K562 (cell line): ENCODE data around the gene SLAMF6. TPM values are rescaled to one million over a fixed set of nuclear protein-coding genes. Genes with fewer than 3 reads are reported as not detected.
A peak's percentile ranks its signal among the peaks of the same experiment; 100 is the strongest.

ENCODE experiments used
- ATAC-seq: fragments of 200-7000 bp; cut with Tn5 transposase; 3 replicates; pipeline ENCODE4 v1.9.1; 2020; ENCODE audit warnings: moderate library complexity
- BruUV-seq: library from RNA; stranded (reverse); fragments of 400-500 nt; replicated peaks from 2 replicates; lab custom pipeline; 2021; lab: Mats Ljungman, UMichigan
- CTCF ChIA-PET: fragments of 300-600 bp; formaldehyde crosslinking; extraction: SDS; loops from one replicate; lab custom pipeline; 2021; ENCODE audit warnings: low intra/inter-chr PET ratio; lab: Yijun Ruan, JAX
- POLR2A ChIA-PET: fragments of 300-600, 350-650 bp; sonication (Branson Sonifier 250); formaldehyde crosslinking; extraction: SDS; loops from one replicate; lab custom pipeline; 2021; ENCODE audit warnings: antibody characterized with exemption, inconsistent platforms; lab: Yijun Ruan, JAX
- DNase-seq, 4 experiments: peaks; one replicate each; pipeline versions ENCODE4 v3.0.0 to v3.0.0-alpha.2; 2011 to 2018; ENCODE audit warnings: low spot score in 3 of 4, mixed read lengths in 3 of 4; ENCODE audit errors: extremely low read depth in 1 of 4
- FAIRE-seq: peaks from 2 replicates; lab custom pipeline; 2011; peaks lifted over from hg19 to GRCh38; lab: Jason Lieb, UNC
- H2AFZ ChIP-seq: 2 replicates; pipeline ENCODE4 v1.6.0; 2011; ENCODE audit warnings: low read depth, low read length, control low read depth, inconsistent platforms
- H3K27ac ChIP-seq: fragments of 200-600 bp; 3 replicates; pipeline ENCODE4 v1.8.0; 2011; ENCODE audit warnings: low read depth, mild to moderate bottlenecking, control low read depth, inconsistent platforms, low read length, moderate library complexity, mixed read lengths; ENCODE audit errors: extremely low read depth
- H3K27me3 ChIP-seq, 2 experiments: fragments of 300-600 bp in 1 of 2; 2 replicates in 1 of 2; 3 replicates in 1 of 2; pipeline versions ENCODE4 v1.6.0 to v1.8.0; 2011; ENCODE audit warnings: inconsistent platforms in 2 of 2, low read length in 2 of 2, mild to moderate bottlenecking in 1 of 2, mixed read lengths in 1 of 2, moderate library complexity in 1 of 2; ENCODE audit not compliant: control insufficient read depth in 2 of 2, insufficient read depth in 2 of 2
- H3K36me3 ChIP-seq: fragments of 300-600 bp; 3 replicates; pipeline ENCODE4 v1.8.0; 2011; ENCODE audit warnings: mild to moderate bottlenecking, low read length, inconsistent platforms; ENCODE audit not compliant: control insufficient read depth, insufficient read depth
- H3K4me1 ChIP-seq, 2 experiments: fragments of 200-600 bp in 1 of 2; replicated peaks in 1 of 2; 2 replicates in 1 of 2; 3 replicates in 1 of 2; pipeline versions ENCODE4 v1.5.1 to v1.8.0; 2011; ENCODE audit warnings: inconsistent platforms in 2 of 2, low read length in 2 of 2, mild to moderate bottlenecking in 1 of 2, mixed read lengths in 1 of 2, moderate library complexity in 1 of 2; ENCODE audit not compliant: control insufficient read depth in 2 of 2, insufficient read depth in 2 of 2
- H3K4me2 ChIP-seq: 2 replicates; pipeline ENCODE4 v1.6.1; 2011; ENCODE audit warnings: low read length, control low read depth, inconsistent platforms, mixed read lengths; ENCODE audit not compliant: insufficient read depth
- H3K4me3 ChIP-seq: fragments of 200-600 bp; sonication (generic), shearing (Covaris generic); 2 replicates; pipeline ENCODE4 v1.5.1; 2016; ENCODE audit warnings: control low read depth, inconsistent platforms
- H3K79me2 ChIP-seq: fragments of 200-600 bp; 3 replicates; pipeline ENCODE4 v1.8.0; 2011; ENCODE audit warnings: low read length, inconsistent platforms; ENCODE audit not compliant: control insufficient read depth, insufficient read depth
- H3K9ac ChIP-seq, 2 experiments: 2 replicates each; pipeline versions ENCODE4 v1.6.0 to v1.6.1; 2011; ENCODE audit warnings: low read depth in 2 of 2, low read length in 2 of 2, control low read depth in 1 of 2, inconsistent platforms in 1 of 2, mild to moderate bottlenecking in 1 of 2, mixed read lengths in 1 of 2; ENCODE audit not compliant: insufficient read depth in 1 of 2
- H3K9me1 ChIP-seq: one replicate; pipeline ENCODE4 v1.6.0; 2011; ENCODE audit warnings: inconsistent platforms, mild to moderate bottlenecking, low read length, moderate library complexity; ENCODE audit not compliant: control insufficient read depth, insufficient read depth
- H3K9me3 ChIP-seq: replicated peaks from 2 replicates; pipeline ENCODE4 v1.5.1; 2011; ENCODE audit warnings: low read depth, low read length, inconsistent platforms; ENCODE audit not compliant: control insufficient read depth, insufficient read depth
- H4K20me1 ChIP-seq: replicated peaks from 2 replicates; pipeline ENCODE4 v1.6.1; 2011; ENCODE audit warnings: low read length, inconsistent platforms, mixed read lengths; ENCODE audit not compliant: control insufficient read depth, insufficient read depth
- BACH1 ChIP-seq: fragments of 200-800 bp; sonication (Bioruptor generic); IDR thresholded peaks from 2 replicates; pipeline ENCODE4 v1.6.1; 2016; ENCODE audit warnings: missing genetic modification characterization, missing compliant biosample characterization
- BRCA1 ChIP-seq, 2 experiments: fragments of 450-650 bp in 1 of 2; sonication (generic) in 1 of 2; formaldehyde crosslinking in 1 of 2; IDR thresholded peaks; 2 replicates each; pipeline versions ENCODE4 v1.5.0 to v1.6.1; 2017 to 2020; ENCODE audit warnings: mild to moderate bottlenecking in 1 of 2, missing genetic modification reagents in 1 of 2
- CBX8 ChIP-seq: fragments of 200-600 bp; sonication (generic); IDR thresholded peaks from 2 replicates; pipeline ENCODE4 v1.6.1; 2012; ENCODE audit warnings: borderline replicate concordance, mixed run types, low read depth, mild to moderate bottlenecking, moderate library complexity, mixed read lengths, low read length, control low read depth, inconsistent platforms; ENCODE audit not compliant: poor library complexity, severe bottlenecking; ENCODE audit errors: extremely low read depth
- FOXP1 ChIP-seq: sonication (generic); formaldehyde crosslinking; IDR thresholded peaks from 2 replicates; pipeline ENCODE4 v1.8.0; 2022; ENCODE audit warnings: mild to moderate bottlenecking, missing genetic modification reagents
- HNRNPLL ChIP-seq: fragments of 200-400 bp; formaldehyde crosslinking; IDR thresholded peaks from 2 replicates; pipeline ENCODE4 v1.6.1; 2017; ENCODE audit warnings: low read length, low read depth, mild to moderate bottlenecking; ENCODE audit not compliant: poor library complexity, severe bottlenecking
- KLF6 ChIP-seq: fragments of 250-450 bp; sonication (Bioruptor Pico); IDR thresholded peaks from 2 replicates; pipeline ENCODE4 v1.4.0; 2020; ENCODE audit warnings: mild to moderate bottlenecking, moderate library complexity, borderline replicate concordance
- MBD2 ChIP-seq: sonication (generic); IDR thresholded peaks from 2 replicates; pipeline ENCODE4 v1.6.1; 2016; ENCODE audit warnings: low read depth, borderline replicate concordance
- NBN ChIP-seq: fragments of 450-650 bp; IDR thresholded peaks from 2 replicates; pipeline ENCODE4 v1.6.1; 2016; ENCODE audit warnings: low read depth, mild to moderate bottlenecking
- PHB ChIP-seq: fragments of 250-450 bp; sonication (Bioruptor Pico); IDR thresholded peaks from 2 replicates; pipeline ENCODE4 v1.5.0; 2021
- POLR2B ChIP-seq: fragments of 450-650 bp; IDR thresholded peaks from 2 replicates; pipeline ENCODE4 v1.6.1; 2018; ENCODE audit warnings: low read depth; ENCODE audit not compliant: partially characterized antibody
- RB1 ChIP-seq: fragments of 450-650 bp; IDR thresholded peaks from 2 replicates; pipeline ENCODE4 v1.6.1; 2017; ENCODE audit warnings: low read depth, mild to moderate bottlenecking
- SMARCB1 ChIP-seq: IDR thresholded peaks from 2 replicates; pipeline ENCODE4 v1.6.1; 2011; ENCODE audit warnings: improper control_type of control experiment, low read depth; ENCODE audit not compliant: insufficient read length
- ZNF212 ChIP-seq: fragments of 450-650 bp; formaldehyde crosslinking; IDR thresholded peaks from 2 replicates; pipeline ENCODE4 v1.4.0; 2020; ENCODE audit warnings: mild to moderate bottlenecking
- ZNF277 ChIP-seq: fragments of 250-450 bp; sonication (Bioruptor Pico); IDR thresholded peaks from 2 replicates; pipeline ENCODE4 v1.8.0; 2022; ENCODE audit warnings: inconsistent platforms, mild to moderate bottlenecking, moderate library complexity, borderline replicate concordance
- WGBS: fragments of 100-300 bp; shearing (Covaris generic); methylation state at CpG from one replicate; pipeline ENCODE4 v1.1.6; 2016; ENCODE audit warnings: low coverage, mixed read lengths; ENCODE audit not compliant: insufficient coverage; ENCODE audit errors: missing lambda C conversion rate; 5-methylcytosine and 5-hydroxymethylcytosine counted together
- in situ Hi-C: fragments of 300-500 bp; cut with MboI; formaldehyde crosslinking; loops from 4 replicates; pipeline ENCODE4 v1.15.0; 2018; ENCODE audit warnings: inconsistent platforms, mixed read lengths
- intact Hi-C: fragments of 100-400 bp; cut with micrococcal nuclease; formaldehyde crosslinking; loops from 2 replicates; pipeline ENCODE4 v1.14.2; 2022
- polyA plus RNA-seq, 8 experiments: library from polyadenylated mRNA; depleted of rRNA in 4 of 8; stranded (reverse) in 5 of 8; unstranded in 3 of 8; fragments of >200 nt; fragmentation: Nextera tagmentation in 2 of 8; fragmentation: Illumina TruSeq in 1 of 8; extraction: Ambion mirVana in 2 of 8; extraction: Trizol in 1 of 8; gene quantifications; 2 replicates each; pipeline versions ENCODE4 v1.2.1 to v1.2.3, GENCODE V29; 2011 to 2014; ENCODE audit warnings: inconsistent platforms in 1 of 8, missing spikeins in 1 of 8
- total RNA-seq, 7 experiments: library from RNA; depleted of rRNA in 6 of 7; stranded (reverse); fragments of >200 nt in 6 of 7; fragmentation: Illumina TruSeq in 2 of 7; extraction: Trizol in 2 of 7; gene quantifications; 2 replicates each; pipeline versions ENCODE4 v1.2.1 to v1.2.3, GENCODE V29; 2011 to 2021; ENCODE audit warnings: low replicate concordance in 1 of 7

The SLAMF6 gene
- total and polyA plus RNA-seq, 9 of the 15 experiments (the other 6 are each of a cell fraction or from before 2014, with no cell fraction given), result 0.56 to 4.8 (median 1.1) TPM

- ChIA-PET POLR2A (no interaction called here), CTCF (no interaction called here)
- FAIRE-seq, result no peak
- H3K9ac ChIP-seq, result no peak overlapping the region; a peak in 1 of 4 replicates
- no peaks in the 10 kb centered on the region for H3K36me3 ChIP-seq
- peak overlapping the region; percentile 37; the same call in 1 of the 3 replicates for H3K27ac ChIP-seq
- H3K27me3 ChIP-seq, result no peaks in the 10 kb centered on the region
- H3K4me3 ChIP-seq, result no peak overlapping the region
- BruUV-seq, result no TSS peak
- H4K20me1 ChIP-seq, result no peaks in the 10 kb centered on the region
- in situ Hi-C loops, result no loop called here
- peak; percentile 38 for ATAC-seq
- H3K9me3 ChIP-seq, result no peaks in the 10 kb centered on the region
- peaks cover 4 to 24% of the 10 kb centered on the region in 2 experiments; a peak in 4 of 5 replicates for H3K4me1 ChIP-seq
- no peaks in the 10 kb centered on the region for H3K9me1 ChIP-seq
- DNase-seq, result no peak
- H3K79me2 ChIP-seq, result no peaks in the 10 kb centered on the region
- H3K4me2 ChIP-seq, result peak overlapping the region; percentile 8; the same call in 1 of the 2 replicates
- H2AFZ ChIP-seq, result peak overlapping the region; percentile 69
- 16% methylated on average over 3 of the region's 3 CpGs for WGBS
- intact Hi-C loops, result no loop called here
- TF ChIP-seq PHB (no peak), ZNF212 (no peak), BRCA1 (IDR thresholded peaks at IDR 0.05) (no peak), BRCA1 (CRISPR knock-in tag; IDR thresholded peaks at IDR 0.05) (no peak), MBD2 (no peak), RB1 (no peak), FOXP1 (CRISPR knock-in tag) (no peak), CBX8 (no peak), BACH1 (tag) (no peak), POLR2B (no peak), HNRNPLL (no peak), NBN (no peak), SMARCB1 (no peak), ZNF277 (CRISPR knock-in tag) (no peak), KLF6 (CRISPR knock-in tag) (no peak)
Observed at GRCh38 chr1:160520999-160521398, 2.1 kb downstream of the SLAMF6 start.
